ENCODE measurements around the gene ZFYVE26. TPM values are rescaled to one million over a fixed set of nuclear protein-coding genes. Genes with fewer than 3 reads are reported as not detected.

ZFYVE26 gene
- total RNA-seq, 1 experiment from 2014 or later = 20.5 TPM

DNA sequence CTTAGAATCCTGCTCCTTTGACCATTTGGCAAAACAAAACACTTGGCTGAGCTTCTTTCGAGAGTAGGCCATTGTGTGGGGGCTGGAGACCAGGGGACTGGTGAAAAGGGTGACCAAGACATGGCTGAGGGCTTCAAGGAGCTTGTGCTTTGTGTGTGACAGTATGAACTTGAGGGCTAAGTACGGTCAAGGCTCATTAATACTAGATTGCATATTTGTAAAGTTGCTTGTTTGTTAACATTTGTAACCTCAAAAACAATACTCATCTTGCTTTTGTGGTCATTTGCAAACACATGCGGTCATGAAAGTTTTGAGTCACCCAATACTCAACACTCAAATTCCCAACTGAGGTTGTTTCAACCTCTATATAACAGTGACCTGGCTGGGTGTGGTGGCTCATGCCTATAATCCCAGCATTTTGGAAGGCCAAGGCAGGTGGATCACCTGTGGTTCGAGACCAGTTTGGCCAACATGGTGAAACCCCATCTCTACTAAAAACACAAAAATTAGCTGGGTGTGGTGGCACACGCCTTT, 42.5 kb downstream of the ZFYVE26 start:
- Histone ChIP-seq H3K4me1 (ENCODE audit: insufficient read depth, low read length, poor library complexity, severe bottlenecking) (no peaks in the 10 kb centered on the region), H3K9me3 (ENCODE audit: low read depth, low read length, poor library complexity, severe bottlenecking) (no peaks in the 10 kb centered on the region), H3K27me3 (replicated peaks; ENCODE audit: insufficient read depth, low read depth, low read length, poor library complexity) (no peaks in the 10 kb centered on the region), H3K4me3 (ENCODE audit: low read depth, low read length, poor library complexity, severe bottlenecking) (no peak overlapping the region), H3K36me3 (ENCODE audit: insufficient read depth, low read length, poor library complexity, severe bottlenecking) (peaks cover 45% of the 10 kb centered on the region), H3K27ac (ENCODE audit: low read depth, low read length, poor library complexity, severe bottlenecking) (no peak overlapping the region)
- no peak for DNase-seq (ENCODE audit: low spot score)
- TF ChIP-seq, protein P1, sequence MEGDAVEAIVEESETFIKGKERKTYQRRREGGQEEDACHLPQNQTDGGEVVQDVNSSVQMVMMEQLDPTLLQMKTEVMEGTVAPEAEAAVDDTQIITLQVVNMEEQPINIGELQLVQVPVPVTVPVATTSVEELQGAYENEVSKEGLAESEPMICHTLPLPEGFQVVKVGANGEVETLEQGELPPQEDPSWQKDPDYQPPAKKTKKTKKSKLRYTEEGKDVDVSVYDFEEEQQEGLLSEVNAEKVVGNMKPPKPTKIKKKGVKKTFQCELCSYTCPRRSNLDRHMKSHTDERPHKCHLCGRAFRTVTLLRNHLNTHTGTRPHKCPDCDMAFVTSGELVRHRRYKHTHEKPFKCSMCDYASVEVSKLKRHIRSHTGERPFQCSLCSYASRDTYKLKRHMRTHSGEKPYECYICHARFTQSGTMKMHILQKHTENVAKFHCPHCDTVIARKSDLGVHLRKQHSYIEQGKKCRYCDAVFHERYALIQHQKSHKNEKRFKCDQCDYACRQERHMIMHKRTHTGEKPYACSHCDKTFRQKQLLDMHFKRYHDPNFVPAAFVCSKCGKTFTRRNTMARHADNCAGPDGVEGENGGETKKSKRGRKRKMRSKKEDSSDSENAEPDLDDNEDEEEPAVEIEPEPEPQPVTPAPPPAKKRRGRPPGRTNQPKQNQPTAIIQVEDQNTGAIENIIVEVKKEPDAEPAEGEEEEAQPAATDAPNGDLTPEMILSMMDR (conservative IDR thresholded peaks at IDR 0.05; ENCODE audit: low read depth, low read length) = no peak
- TF ChIP-seq EZH2 (IDR thresholded peaks at IDR 0.05; ENCODE audit: borderline replicate concordance, low read depth, low read length, poor library complexity, severe bottlenecking) = no peak
- CTCF ChIA-PET = no interaction called here
- POLR2A ChIA-PET (ENCODE audit: low non-redundant PET) = no interaction called here
- BruUV-seq (replicated peaks) = no TSS peak
- intact Hi-C loops (cut with micrococcal nuclease; ENCODE audit: unreplicated experiment) = no loop called here

DNA sequence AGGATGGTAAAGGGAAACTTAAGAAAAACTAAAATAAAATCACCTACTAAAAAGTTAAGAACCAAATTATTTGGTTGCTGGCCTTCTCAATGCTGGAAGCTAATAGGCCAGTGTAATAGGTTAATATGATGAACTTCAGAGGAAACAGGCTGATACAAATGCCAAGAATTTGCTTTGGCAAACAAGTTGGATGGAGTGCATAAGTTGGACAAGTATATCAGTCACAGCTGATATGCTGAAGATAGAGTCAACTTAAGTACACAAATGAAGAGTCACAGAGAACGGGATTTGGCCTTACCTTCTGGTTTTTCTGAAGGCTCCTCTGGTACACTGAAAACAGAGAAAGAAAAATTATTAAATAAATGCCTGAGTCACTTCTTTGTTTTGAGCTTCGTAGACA, 48.2 kb downstream of the ZFYVE26 start:
- H3K36me3 ChIP-seq (ENCODE audit: insufficient read depth, low read length, poor library complexity, severe bottlenecking) = peaks cover 24% of the 10 kb centered on the region
- H3K27me3 ChIP-seq (replicated peaks; ENCODE audit: insufficient read depth, low read depth, low read length, poor library complexity) = no peaks in the 10 kb centered on the region
- intact Hi-C loops (cut with micrococcal nuclease; ENCODE audit: unreplicated experiment) = no loop called here
- no TSS peak for BruUV-seq (replicated peaks)
- TF ChIP-seq, protein P1 (conservative IDR thresholded peaks at IDR 0.05; ENCODE audit: low read depth, low read length) = no peak
- no peak for TF ChIP-seq EZH2 (IDR thresholded peaks at IDR 0.05; ENCODE audit: borderline replicate concordance, low read depth, low read length, poor library complexity, severe bottlenecking)
- H3K27ac ChIP-seq (ENCODE audit: low read depth, low read length, poor library complexity, severe bottlenecking) = no peak overlapping the region
- no peaks in the 10 kb centered on the region for H3K9me3 ChIP-seq (ENCODE audit: low read depth, low read length, poor library complexity, severe bottlenecking)
- no peak overlapping the region for H3K4me3 ChIP-seq (ENCODE audit: low read depth, low read length, poor library complexity, severe bottlenecking)
- CTCF ChIA-PET = no interaction called here
- DNase-seq (ENCODE audit: low spot score) = no peak
- no peaks in the 10 kb centered on the region for H3K4me1 ChIP-seq (ENCODE audit: insufficient read depth, low read length, poor library complexity, severe bottlenecking)
- POLR2A ChIA-PET (ENCODE audit: low non-redundant PET) = no interaction called here

DNA sequence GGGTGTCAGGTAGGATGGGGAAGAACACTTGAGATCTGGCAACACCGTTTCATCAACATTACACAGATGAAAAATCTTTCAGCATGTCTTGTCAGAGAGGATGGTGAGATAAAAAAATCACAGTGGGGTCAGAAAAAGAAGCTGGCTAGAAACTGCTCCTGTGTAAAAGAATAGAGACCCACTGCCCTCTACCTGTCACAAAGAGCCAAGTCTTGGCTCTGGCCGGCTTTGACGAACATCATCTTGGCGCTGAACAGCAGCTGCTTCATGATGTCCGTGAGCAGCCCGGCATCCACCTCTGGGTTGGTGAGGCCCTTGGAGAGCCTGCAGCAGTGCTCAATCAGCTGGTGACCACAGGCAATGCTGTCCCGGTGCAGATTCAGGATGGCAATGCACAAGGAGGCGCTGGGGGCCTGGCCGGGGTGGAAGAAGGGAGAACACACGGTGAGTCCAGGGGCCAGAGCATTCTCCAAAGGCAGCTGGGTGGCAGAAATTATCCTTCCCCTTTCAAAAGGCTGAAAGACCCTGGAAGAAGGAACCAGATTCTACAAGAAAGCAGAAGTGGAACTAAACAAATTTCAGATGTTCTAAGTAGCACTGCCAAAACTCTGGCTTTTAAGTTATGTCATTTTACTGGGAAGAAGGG, 50.2 kb downstream of the ZFYVE26 start:
- no peak for DNase-seq (ENCODE audit: low spot score)
- no peaks in the 10 kb centered on the region for H3K27me3 ChIP-seq (replicated peaks; ENCODE audit: insufficient read depth, low read depth, low read length, poor library complexity)
- H3K4me1 ChIP-seq (ENCODE audit: insufficient read depth, low read length, poor library complexity, severe bottlenecking) = no peaks in the 10 kb centered on the region
- intact Hi-C loops (cut with micrococcal nuclease; ENCODE audit: unreplicated experiment) = no loop called here
- no peak overlapping the region for H3K4me3 ChIP-seq (ENCODE audit: low read depth, low read length, poor library complexity, severe bottlenecking)
- H3K27ac ChIP-seq (ENCODE audit: low read depth, low read length, poor library complexity, severe bottlenecking) = no peak overlapping the region
- no peaks in the 10 kb centered on the region for H3K9me3 ChIP-seq (ENCODE audit: low read depth, low read length, poor library complexity, severe bottlenecking)
- ChIA-PET POLR2A (ENCODE audit: low non-redundant PET) (no interaction called here), CTCF (no interaction called here)
- TF ChIP-seq EZH2 (IDR thresholded peaks at IDR 0.05; ENCODE audit: borderline replicate concordance, low read depth, low read length, poor library complexity, severe bottlenecking) = no peak
- TF ChIP-seq, protein P1 (conservative IDR thresholded peaks at IDR 0.05; ENCODE audit: low read depth, low read length) = no peak
- H3K36me3 ChIP-seq (ENCODE audit: insufficient read depth, low read length, poor library complexity, severe bottlenecking) = peaks cover 14% of the 10 kb centered on the region
- BruUV-seq (replicated peaks) = no TSS peak

All from A673 (cell line).